Activated gamma-delta T cell (primary cell): ENCODE results near the gene ZBTB20.

Experiments used
- DNase-seq: peaks from one replicate; lab custom pipeline; 2025; lab: John Stamatoyannopoulos, UW

Gene ZBTB20

DNA sequence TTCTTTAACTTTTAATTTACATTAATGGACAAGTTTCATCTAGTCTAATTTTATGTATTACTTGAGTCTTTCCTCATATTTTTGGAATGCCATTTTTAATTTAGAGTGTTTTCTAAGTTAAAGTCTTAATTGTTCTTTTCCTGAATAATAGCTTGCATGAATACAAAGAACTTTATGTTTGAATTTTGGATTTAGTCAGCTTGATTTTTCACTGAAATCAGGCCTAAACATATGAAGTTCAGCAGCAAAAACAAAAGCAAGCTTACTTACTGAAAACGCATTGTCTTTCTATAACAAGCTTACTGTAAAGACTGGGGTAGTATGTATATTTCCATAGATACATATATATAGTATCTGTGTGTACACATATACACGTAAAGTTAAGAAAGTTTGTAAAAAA, 126.0 kb downstream of the ZBTB20 start:
- no peak for DNase-seq

DNA sequence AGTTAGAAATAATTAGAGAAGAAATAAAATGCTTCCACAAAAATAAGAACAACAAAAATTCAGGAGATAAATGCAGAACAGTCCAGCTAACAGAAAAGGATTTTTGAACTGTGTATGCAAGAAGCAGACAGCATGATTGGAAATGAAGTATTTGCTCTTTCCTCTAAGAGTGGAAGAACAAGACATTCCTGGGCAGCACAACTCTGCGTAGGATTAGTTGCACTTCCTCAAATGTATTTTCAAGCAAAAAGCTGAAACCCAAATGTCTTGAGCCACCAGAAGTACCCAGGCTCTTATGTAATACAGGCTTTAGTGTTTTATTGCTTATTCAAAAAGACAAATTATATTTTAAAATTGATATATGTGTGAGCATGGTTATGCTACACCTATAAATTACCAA, 127.2 kb downstream of the ZBTB20 start:
- no peak for DNase-seq

DNA sequence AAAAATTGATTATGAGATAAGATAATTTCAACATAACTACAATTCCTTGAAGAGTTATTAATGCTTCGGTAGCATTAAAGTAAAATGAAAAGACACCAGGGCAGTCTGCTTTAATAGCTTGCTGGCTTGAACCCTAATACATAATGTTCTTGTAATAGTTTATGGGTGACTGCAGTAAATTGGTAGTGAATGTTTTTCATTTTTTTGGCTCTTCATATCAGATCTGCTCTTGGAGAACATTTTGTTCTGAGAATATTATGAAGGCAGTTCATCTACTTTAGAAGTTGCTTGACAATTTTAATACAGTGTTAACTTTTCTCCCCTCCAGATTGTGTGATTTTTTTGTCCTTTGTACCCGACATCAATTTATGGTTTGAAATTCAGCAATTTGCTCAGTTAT, 128.4 kb downstream of the ZBTB20 start:
- DNase-seq, result no peak

DNA sequence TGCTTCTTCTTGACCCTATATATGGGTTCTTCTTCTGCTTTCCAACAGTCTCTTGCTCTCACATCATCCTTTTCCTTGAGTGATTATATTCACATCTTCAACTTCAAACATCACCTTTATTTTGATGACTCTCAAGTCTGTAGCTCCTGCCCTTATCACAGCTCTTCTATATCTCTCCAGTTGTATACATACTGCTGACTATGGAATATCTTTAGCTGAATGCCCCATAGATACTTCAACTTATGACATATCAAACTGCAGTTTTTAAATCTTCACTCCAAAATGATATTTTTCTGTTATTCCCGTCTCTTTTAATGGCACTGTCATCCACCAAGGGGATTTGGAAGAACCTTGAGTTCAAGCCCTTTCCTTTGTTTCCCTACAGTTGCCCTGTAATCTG, 139.1 kb downstream of the ZBTB20 start:
- DNase-seq, result no peak

DNA sequence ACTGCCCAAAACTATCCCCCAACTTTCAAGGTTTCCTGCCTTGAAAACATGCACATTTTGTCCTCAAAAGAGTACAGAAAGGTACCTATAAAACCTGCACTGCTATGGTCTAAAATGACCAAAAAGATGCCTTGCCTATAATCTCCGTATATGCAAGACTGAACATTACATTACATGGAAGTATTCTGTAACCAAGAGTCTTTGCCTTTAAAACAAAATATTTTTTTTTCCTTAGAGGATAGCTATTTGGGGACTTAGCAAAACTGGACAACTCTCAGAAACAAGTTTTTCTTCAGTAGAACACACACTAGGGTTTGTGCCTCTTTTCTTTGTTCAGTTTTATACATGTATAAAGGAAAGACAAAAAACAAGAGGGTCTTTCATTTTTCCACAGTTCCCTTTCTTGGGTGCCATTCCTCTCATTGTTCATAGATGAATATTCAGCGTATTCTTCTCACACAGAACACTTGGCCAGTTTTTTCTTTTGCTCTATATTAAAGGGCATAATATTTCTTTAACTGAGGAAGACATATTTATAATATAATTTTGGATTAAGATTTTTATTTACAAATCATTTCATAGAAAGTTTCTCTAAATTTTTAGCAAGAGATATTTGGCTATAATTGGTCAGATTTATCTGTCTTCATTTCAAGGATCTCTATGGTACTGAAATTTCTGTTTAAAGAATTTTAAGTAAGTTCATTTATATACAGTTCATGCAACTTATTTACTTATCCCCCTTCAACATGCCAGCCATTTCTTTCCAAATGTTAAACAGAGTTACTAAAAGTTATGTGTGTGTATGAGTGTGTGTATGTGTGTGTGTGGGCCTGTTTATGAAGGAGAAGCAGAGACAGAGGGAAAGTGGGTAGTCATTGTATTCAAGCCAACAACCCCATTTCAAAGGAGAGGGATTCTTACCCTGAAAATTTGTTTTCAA, 142.6 kb downstream of the ZBTB20 start:
- no peak for DNase-seq

DNA sequence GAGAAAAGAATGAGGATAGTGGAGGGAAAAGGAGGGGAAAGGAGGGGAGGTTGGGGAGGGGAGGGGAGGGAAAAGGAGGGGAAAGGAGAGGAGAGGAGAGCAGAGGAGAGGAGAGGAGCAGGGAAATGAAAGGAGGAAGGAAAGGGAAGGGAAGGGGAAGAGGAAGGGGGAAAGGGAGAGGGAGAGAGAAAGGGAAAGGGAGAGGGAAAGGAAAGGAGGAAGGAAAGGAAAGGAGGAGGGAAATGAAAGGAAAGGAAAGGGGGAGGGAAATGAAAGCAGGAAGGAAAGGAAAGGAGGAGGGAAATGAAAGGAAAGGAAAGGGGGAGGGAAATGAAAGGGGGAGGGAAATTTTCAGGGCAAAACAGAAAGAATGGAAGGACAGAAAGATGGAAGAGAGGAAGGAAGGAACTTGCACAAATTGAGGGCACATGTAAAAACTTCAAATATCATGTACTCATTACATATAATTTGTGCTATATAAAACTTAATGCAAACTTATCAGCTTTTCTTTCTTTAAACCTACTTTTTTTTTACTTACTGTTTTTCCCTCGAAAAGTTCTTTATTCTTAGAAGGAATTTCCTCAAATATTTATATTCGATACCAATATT, 148.0 kb downstream of the ZBTB20 start:
- no peak for DNase-seq

DNA sequence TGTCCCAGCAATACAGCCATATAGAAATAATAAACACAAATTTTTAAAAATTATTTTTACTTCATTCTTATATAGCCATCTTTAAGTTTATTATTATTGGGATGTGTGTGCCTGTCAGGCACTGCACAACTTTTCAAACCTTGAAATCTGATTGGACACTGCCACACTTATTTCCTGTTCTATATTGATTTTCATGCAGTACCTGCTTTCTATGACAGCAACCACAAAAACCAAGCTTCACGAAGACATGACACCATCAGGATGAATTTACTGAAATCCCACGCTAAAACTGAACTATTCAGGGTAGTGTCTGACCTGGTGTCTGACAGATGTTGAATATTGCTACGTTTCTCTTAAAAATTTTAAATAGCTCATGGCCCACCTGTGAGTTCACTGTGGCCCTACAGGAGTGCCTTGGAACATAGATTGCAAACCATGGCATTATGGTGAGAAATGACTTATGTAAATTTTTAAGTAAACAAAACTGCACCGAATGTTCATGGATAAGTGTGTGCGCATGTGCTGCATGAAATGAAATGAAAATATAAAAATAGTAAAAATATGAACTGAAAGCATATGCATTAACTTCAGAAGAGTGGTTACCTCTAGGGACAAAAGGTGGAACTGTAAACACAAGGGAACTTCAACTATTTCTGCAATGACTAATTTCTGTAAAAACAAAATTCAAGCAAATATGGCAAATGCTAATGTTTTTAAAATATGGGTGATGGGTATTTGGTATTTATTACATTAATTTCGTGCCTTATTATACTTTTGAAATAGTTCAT, 152.3 kb downstream of the ZBTB20 start:
- DNase-seq, result no peak

DNA sequence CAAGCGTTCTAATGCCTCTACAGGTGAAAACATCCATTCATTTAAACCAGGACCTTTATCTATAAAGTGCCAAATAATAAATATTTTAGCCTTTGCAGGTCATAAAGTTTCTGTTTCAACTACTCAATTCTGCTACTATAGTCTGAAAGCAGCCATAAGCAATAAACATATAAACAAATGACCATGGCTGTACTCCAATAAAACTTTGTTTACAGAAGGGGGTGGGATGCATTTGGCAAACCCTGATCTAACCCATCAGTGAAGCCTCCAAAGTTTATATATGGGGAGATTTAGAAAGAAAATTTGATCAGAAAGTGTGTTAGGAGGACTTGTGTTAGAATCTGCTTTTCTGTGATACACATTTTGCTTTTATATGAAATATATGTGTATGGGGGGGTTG, 161.3 kb downstream of the ZBTB20 start:
- DNase-seq, result no peak

DNA sequence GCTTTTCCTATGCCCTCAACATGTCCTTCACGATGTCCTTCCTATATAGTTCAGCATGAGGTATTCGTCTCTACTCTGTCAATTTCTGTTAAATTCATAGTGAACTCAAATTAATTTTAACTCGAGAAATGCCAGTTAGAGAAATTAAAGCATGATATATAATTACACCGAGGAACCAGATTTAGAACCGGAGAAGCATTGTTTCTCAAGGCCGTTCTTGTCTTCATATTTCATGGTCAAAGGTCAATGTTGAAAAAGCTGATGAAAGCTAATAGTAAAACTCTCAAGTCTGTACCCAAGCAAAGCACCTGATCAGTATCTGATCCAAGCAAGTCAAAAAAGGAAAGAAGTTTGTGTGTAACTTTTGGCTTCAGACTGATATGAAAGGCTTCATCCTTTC, 163.8 kb downstream of the ZBTB20 start:
- no peak for DNase-seq

DNA sequence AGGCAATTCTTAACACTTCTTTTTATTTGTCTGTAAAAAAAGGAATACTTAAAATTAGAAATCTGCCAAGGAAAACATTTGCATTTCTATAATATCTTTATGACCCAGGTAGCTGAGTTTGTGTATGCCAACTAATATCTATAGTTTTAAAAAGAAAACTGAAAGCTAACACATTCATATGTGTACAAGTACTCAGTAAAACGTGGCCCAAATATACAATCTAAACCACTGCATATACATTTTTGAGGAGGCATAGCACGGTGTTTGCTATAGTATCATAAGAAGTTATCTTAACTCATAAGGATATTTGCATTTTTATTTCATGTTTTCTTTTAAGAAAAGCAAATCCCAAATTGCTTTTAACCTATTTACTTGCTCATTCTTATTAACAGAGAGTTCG, 172.7 kb downstream of the ZBTB20 start:
- DNase-seq, result no peak

DNA sequence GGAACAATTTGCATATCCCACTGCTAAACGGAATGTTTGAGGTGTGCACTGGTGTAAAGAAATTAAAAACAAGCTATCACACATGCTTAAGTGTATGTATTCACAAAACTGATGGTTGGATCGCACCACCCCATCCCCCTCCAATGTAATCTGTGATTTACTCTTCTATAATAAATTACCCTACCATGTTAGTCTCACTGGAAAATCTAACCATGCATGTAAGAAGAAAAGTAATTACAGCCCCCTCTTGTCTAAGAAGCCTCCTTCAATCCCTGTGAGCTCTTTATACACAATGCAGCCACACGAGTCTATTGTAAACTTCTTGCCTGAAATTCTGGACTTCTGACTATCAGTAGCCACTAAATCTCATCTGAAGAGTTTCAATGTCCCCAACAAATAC, 173.6 kb downstream of the ZBTB20 start:
- DNase-seq, result no peak

DNA sequence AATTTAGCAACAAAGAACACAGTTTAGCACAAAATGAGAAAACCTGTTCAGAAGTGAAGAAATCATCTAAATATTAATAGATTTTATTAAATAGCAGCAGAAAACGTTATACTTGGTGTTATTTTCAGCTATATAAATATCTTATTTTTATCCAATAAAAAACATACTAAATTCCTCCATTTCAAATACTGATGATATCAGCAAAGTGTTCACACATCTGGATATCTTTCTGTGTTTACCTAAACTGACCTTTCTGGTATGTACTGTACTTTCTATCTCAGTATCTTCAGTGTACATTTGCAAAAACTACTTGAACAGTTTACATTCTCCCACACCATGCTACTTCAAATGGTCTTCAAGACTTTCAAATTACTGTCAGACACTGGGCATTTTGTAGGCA, 179.9 kb downstream of the ZBTB20 start:
- no peak for DNase-seq

DNA sequence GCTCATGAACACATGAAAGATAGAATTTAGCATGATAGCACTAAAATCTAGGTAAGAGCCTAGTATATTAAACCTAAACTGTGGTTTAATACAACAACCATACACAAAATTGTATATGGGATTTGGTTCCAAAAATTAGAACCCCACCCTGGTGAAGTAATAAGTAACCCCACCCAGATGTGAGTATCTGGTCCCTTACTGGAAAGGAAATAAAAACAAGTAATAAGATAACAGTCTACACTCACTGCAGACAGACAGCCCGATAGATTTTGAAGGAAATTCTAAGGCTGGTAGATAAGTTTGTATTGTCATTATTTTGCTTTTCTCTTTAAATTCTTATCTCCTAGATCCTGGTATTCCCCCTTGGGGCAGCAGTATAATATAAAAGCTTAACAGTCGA, 184.9 kb downstream of the ZBTB20 start:
- DNase-seq, result no peak

DNA sequence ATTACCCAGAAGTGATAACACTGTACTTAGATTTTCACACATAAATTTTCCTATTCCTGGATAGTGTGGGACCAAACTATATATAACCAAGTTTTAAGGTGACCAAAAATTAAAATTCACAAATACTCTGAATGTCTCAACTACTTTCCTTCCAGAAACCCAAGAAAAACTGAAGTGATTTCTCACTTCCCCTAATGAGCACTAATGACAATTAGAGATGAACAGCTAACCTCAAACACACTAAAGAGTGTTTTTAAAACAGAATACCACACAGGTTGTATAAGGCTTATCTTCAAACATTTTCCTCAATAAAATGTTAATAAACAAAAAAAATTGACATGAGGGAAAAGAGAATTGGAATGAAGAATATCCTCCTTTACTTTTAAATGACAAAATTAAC, 188.2 kb downstream of the ZBTB20 start:
- DNase-seq, result no peak

DNA sequence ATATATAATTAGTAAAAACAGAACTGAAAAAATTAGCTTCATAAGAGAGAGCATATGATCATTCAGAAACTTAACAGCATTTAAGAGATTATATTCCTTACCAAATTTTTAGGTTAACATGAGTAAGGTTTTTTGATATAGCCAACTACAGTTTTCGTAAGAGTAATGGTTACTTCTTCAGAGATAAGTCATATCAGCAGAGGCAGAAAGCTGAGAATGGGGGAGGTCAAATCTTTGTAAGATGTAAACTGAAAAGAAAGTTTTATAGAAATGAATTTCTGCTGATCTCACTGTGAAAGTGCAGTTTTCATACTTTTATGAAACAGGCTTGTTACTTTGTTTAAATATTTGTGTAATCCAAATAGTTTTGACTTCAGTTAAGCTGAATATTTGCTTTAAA, 193.3 kb downstream of the ZBTB20 start:
- DNase-seq, result no peak

DNA sequence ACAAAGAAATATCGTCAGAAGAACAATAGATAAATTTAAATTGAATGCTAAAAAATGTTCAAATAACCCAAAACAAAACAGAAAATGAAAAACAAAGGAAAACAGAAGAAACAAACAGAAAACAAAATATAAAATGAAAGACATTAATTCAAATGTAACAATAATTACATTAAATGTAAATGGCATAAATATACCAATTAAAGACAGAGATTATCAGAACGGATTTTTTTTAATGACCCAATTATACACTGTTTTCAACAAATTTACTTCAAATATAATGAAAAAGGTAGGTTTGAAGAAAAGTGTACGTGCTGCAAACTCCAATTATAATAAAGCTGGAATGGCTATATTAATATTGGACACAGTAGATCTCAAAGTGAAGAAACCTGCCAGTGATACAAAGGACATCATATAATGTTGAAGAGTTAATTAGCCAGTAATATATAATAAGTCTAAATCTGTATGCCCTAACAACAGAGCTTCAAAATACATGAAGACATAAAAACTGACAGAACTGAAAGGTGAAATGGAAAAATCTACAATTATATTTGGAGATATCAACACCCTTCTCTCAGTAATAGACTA, 193.8 kb downstream of the ZBTB20 start:
- no peak for DNase-seq

DNA sequence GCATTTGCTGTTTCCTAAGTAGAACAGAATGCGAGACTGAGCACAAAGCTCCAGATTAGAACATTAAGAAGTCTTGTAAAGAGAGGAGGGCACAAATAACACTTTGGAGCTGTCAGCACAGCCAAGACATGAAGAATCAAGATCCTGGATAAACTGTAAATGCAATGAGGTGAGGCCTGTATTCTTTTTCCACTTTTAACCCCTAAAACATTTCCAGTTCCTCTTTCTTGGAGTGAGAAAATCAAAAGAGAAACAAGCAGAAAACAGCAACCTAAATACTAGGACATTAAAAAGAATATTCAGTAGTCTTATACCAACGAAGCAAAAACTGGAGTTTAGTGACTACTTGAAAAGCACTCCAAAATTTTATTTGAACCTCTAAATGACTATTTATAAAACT, 204.3 kb downstream of the ZBTB20 start:
- DNase-seq, result no peak

DNA sequence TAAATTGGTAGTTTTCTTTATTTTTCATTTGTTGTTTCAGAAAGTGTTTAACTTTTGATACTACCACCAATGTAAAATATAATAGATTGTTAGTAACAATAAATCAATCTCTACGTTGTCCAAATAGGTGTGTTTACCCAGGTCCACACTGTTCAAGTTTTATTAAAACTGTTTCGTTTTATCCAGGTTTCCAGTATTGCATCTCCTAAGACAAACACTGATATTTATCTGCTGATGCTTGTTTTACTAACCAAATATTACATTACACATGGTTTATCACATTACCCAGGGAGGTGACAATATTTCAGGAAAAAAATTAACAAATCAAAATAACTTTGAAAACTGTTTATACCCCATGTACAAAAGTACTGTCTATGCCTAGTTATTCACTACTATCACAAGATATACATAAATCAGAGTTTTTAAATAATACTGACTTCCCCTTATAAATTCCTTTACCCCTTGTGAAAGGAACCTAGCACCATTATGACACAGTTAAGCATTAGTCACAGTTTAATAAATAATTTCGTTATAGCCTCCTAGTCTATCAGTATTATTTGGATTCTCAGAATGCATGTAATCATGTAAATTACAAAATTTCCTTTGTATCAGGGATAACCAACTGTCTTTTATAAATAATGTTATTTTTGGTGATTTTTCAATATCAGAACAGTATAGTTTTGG, 205.3 kb downstream of the ZBTB20 start:
- DNase-seq, result no peak

DNA sequence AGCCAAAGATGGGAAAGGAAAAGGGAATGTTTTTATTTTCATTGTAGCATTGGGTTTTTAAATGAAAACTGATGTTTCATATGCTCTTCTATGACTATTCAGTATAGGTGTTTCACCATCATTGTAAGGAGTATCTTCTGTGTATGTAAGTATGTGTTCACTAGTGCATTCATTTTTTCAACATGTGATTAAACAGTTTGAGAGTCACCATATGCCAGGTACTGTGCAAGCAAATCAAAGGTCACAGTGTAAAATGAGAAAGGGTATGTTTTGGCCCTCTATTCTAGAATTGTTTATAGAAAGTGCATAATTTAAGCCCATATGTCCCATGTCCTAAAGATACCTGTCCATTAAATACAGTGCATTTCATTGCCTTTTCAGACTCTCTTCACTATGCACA, 207.2 kb downstream of the ZBTB20 start:
- no peak for DNase-seq

DNA sequence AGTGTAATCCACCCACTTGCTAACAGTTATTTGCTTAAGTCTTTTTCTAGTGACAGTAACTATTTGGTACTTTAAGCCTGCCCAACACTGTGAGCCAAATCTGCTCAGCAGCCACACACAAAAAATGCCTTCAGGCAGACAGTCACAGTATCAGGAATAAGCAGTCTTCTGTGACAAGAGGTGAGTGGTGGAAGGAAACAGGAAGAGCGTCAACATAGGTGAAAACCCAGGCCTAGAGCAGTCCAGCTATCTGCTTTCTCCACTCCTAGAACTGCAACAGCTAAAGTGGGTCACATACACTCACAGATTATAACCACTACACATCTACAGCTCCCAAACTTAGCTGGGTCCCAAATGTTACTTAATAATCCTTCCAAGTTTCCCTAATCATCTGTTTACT, 213.7 kb downstream of the ZBTB20 start:
- no peak for DNase-seq

DNA sequence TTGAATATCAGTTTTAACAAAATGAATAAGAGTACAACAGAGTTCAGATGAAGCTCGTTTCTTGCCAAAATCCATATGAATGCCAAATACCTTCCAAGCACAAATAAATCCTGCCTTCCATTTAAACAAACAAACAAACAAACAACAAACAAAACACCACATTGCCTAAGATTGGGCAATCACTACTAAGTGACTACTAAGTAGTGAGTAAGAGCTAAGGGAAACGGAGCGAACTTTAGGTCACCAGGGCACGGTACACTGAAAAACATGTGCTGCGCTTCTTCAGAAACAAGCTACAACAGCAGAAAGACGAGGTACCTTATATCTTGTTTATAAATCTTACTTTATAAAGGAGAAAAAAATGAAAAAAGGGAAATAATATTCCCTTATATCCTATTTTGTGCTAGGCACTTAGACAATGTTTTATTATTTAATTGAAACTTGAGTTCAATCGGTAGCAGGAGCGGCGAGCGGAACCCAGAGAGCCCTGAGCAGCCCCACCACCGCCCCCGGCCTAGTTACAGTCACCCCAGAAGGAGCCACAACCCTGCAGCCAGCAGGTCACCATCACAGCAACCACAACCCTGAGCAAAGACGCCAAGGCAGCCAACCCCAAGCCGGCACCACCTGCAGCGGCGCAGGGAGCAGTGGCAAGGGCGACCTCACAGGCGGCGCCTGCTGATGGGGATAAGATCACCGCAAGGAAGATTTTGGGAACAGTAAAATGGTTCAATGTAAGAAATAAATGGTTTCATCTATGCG, 216.9 kb downstream of the ZBTB20 start:
- no peak for DNase-seq
